BLaER1 (cell line): ENCODE results near the gene LPP.

Source experiments
- H3K27ac ChIP-seq: shearing (Covaris generic); formaldehyde crosslinking; 2 replicates; pipeline ENCODE4 v1.8.1; 2022
- H3K27me3 ChIP-seq: shearing (Covaris generic); formaldehyde crosslinking; 2 replicates; pipeline ENCODE4 v1.8.1; 2022
- H3K36me3 ChIP-seq: shearing (Covaris generic); formaldehyde crosslinking; 2 replicates; pipeline ENCODE4 v1.8.1; 2022
- H3K4me1 ChIP-seq: shearing (Covaris generic); formaldehyde crosslinking; 2 replicates; pipeline ENCODE4 v1.8.1; 2022
- H3K4me2 ChIP-seq: shearing (Covaris generic); formaldehyde crosslinking; 2 replicates; pipeline ENCODE4 v1.8.1; 2022
- H3K4me3 ChIP-seq: shearing (Covaris generic); formaldehyde crosslinking; 2 replicates; pipeline ENCODE4 v1.8.1; 2022
- H3K9ac ChIP-seq: shearing (Covaris generic); formaldehyde crosslinking; 2 replicates; pipeline ENCODE4 v1.8.1; 2022
- H3K9me3 ChIP-seq: shearing (Covaris generic); formaldehyde crosslinking; 2 replicates; pipeline ENCODE4 v1.8.1; 2022
- H4K20me1 ChIP-seq: shearing (Covaris generic); formaldehyde crosslinking; 2 replicates; pipeline ENCODE4 v1.8.1; 2022
- Cebpa-rat ChIP-seq: shearing (Covaris generic); IDR thresholded peaks from 2 replicates; pipeline ENCODE4 v1.8.1; 2022

The LPP gene

DNA sequence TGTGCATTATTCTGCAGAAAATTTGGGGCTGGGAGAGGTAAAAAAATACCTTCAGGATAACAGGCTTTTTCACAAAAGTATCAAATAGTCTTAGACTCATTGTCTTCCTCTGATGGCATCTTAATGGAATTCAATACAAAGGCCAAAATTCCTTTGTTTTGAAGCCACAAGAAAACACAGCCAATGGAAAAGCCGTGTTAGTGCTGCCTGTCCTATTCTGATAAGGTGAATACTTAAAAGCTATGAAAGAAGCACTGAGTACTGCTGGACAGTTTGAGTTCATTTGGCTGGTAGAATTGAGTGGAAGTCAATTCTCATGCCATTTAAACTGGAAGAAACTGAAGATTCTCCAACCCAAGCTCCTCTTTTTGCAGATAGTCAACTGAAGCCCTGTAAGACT is 622.5 kb downstream of the LPP start:
- no peak overlapping the region for H3K27ac ChIP-seq
- no peaks in the 10 kb centered on the region for H4K20me1 ChIP-seq
- no peak for TF ChIP-seq Cebpa-rat
- no peak overlapping the region for H3K9ac ChIP-seq
- H3K4me2 ChIP-seq: no peak overlapping the region
- no peaks in the 10 kb centered on the region for H3K27me3 ChIP-seq
- H3K4me1 ChIP-seq: no peaks in the 10 kb centered on the region
- H3K9me3 ChIP-seq: no peaks in the 10 kb centered on the region
- H3K4me3 ChIP-seq: no peak overlapping the region
- H3K36me3 ChIP-seq: no peaks in the 10 kb centered on the region

DNA sequence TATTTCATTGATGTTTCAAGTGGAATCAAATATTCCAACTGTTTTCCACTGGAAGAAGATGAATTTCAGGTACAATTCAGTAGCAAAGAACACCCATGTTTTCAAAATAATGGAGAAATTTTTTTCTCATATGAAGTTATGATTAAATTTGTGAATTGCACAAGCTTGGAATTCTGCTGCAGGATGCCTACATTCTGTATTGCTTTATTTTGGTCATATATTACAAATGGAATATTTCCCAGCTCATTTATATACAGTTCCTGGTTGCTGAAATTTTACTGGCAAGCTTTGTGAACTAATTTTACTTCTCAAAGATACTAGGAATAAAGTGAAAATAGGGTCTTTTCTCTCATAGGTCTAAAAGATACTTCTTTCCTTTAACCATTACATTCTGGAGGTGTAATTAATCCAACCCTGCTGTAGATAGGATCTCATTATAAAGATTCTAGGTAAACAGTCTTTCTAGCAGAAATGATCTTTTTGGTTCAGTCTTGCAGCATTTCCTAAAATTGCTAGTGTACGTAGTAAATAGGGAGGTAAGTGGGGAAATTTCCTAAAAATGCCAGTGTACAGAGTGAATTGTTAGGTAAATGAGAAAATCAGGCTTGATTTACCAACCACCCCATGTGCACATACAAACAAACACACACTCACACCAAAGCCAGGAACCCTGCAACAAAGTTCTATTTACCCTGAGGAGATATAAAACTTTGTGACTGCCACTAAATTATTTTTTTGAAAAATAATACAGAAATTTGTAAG is 624.3 kb downstream of the LPP start:
- no peaks in the 10 kb centered on the region for H3K4me1 ChIP-seq
- no peak overlapping the region for H3K9ac ChIP-seq
- no peaks in the 10 kb centered on the region for H3K27me3 ChIP-seq
- no peaks in the 10 kb centered on the region for H3K9me3 ChIP-seq
- no peak overlapping the region for H3K27ac ChIP-seq
- no peak overlapping the region for H3K4me2 ChIP-seq
- no peaks in the 10 kb centered on the region for H3K36me3 ChIP-seq
- no peak for TF ChIP-seq Cebpa-rat
- no peak overlapping the region for H3K4me3 ChIP-seq
- no peaks in the 10 kb centered on the region for H4K20me1 ChIP-seq

DNA sequence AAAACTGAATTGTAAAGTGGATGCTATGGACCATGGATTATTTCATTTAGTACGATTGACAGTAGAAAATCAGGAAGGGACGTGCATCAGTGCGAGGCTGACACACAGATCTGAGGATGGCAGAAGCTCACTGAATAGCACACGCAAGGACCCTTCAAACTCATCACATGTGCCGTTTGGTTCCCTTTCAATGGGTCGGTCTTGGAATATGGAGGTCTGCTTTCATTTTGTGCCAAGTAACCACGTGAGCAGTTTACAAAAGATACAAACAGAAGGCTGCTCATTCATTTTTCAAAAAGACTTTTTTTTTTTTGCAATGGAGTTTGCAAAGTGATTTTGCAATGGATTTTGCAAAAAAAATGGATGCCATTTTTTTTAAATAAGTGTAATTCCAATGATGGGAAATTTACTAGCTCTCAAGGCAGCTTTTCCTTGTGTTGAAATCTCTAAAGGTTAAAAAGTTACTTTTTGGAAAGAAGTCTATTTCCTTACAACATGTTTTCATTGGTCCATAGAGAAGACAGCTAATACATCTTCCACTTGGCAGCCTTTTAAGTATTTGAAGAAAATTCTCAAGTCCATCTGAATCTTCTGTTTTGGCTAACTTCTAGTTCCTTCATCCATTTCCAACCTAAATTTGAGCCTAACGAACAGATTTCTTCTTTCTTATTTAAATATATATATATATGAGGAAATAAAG is 625.5 kb downstream of the LPP start:
- Histone ChIP-seq H3K4me3 (no peak overlapping the region), H3K27ac (no peak overlapping the region), H3K27me3 (no peaks in the 10 kb centered on the region), H3K9me3 (no peaks in the 10 kb centered on the region), H3K4me1 (no peaks in the 10 kb centered on the region), H3K4me2 (no peak overlapping the region), H3K36me3 (no peaks in the 10 kb centered on the region), H3K9ac (no peak overlapping the region), H4K20me1 (no peaks in the 10 kb centered on the region)
- no peak for TF ChIP-seq Cebpa-rat

DNA sequence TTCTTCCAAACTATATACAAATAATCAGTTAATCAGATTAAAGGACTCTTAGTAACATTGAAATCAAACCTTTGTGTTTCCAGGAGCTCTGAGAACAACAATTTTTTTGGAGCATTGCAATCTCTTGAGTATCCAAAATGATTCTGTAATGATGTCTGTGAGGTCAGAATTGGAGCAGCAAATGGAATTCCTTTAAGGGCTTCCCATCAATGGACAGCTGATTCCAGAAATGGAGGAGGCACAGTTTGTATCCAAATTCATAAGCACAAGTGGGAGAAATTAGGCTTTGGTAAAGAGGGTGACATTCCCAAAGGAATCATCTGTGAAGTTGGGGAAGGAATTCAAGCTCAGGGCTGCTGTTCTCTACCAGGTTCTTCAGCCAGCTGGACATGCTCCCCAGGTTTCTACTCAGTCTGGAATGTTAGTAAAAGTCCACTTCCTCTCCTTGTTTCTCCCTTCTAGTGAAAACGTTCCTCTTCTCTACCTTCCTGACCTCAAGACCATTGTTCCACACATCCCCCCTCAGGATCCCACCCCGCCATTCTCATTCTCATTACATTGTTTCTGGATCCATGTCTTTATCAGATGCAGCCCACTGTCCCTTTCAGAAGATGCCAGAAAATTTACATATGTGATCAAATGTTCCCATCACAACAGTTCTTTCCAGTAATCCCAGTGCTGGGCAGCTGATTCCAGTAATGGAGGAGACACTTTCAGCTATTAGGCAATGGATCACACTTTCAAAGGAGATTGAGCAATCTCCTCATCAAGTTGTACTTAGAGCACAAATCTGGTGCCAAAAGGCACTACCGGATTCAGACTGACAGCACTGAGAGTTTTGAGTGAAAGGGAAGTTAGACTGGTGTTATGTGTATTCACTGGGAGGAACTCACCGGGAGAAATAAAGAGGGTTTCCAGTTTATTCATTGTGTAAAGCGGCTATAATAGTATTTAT is 626.5 kb downstream of the LPP start:
- TF ChIP-seq Cebpa-rat: no peak
- H3K4me3 ChIP-seq: no peak overlapping the region
- no peak overlapping the region for H3K9ac ChIP-seq
- no peaks in the 10 kb centered on the region for H3K36me3 ChIP-seq
- H3K4me1 ChIP-seq: no peaks in the 10 kb centered on the region
- H4K20me1 ChIP-seq: no peaks in the 10 kb centered on the region
- no peaks in the 10 kb centered on the region for H3K27me3 ChIP-seq
- H3K4me2 ChIP-seq: no peak overlapping the region
- H3K27ac ChIP-seq: no peak overlapping the region
- no peaks in the 10 kb centered on the region for H3K9me3 ChIP-seq

DNA sequence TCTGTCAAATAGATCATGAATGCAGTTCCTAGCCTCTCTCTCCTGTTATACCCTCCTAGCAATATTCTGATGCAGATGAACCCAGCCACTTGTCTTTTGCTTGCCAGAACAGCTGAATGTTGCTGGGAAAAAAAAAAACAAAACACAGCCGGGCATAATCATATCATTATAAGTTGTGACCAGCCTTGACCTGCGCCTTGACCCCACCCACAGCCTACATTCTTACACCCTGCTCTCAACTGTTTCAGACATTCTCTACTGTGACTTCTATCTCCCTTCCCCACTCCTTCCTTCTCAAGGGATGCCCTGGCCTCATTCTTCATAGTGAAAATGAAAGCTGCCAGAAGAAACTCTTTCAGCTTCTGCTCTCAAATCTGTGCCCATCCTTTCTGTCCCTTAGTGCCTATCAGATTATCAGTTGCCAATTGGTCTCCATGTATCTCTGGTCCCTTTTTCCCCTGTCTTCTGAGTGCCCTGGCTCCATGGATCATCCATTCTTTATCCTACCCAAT is 628.7 kb downstream of the LPP start:
- H3K9me3 ChIP-seq: no peaks in the 10 kb centered on the region
- H3K4me2 ChIP-seq: no peak overlapping the region
- no peaks in the 10 kb centered on the region for H4K20me1 ChIP-seq
- H3K36me3 ChIP-seq: no peaks in the 10 kb centered on the region
- H3K27ac ChIP-seq: no peak overlapping the region
- H3K9ac ChIP-seq: no peak overlapping the region
- no peak for TF ChIP-seq Cebpa-rat
- no peaks in the 10 kb centered on the region for H3K27me3 ChIP-seq
- H3K4me3 ChIP-seq: no peak overlapping the region
- no peaks in the 10 kb centered on the region for H3K4me1 ChIP-seq

DNA sequence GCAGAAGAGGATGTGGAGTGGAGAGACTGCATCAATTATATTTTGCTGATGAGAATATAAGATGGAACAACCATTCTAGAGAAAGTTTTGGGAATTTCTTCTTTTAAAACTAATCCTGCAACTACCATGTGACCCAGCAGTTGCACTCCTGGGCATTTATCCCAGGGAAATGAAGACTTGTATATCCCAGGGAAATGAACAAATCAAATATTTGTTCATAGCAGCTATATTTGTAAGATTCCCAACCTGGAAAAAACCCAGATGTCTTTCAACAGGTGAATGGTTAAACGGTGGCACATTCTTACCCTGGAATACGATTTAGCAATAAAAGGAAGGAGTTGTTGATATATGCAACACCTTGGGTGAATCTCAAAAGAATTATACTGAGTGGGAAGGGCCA is 632.5 kb downstream of the LPP start:
- no peak for TF ChIP-seq Cebpa-rat
- no peak overlapping the region for H3K4me2 ChIP-seq

DNA sequence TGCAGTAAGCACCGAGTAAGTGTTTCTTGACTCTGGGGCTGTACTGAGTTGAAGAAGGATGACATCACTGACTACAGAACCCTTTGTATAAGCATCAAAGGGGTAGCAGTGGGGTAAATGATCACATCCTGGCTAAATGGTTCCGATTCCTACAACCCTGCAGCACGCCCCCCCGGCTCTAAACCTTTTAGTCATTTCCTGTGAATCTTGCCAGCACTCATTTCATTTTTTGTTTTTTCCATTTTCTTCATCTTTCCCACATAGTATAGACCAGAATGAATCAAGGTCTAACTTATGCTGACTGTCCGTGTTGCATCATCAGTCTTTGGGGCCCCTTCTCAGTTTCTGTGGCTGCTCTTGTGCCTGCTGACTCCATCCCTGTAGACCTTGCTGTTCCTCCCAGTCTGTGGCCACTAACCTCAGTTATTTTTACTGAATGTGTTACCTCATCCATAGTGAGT is 634.7 kb downstream of the LPP start:
- Histone ChIP-seq H3K27ac (no peak overlapping the region), H3K4me3 (no peak overlapping the region), H3K9ac (no peak overlapping the region), H3K36me3 (no peaks in the 10 kb centered on the region), H3K9me3 (no peaks in the 10 kb centered on the region), H3K4me1 (no peaks in the 10 kb centered on the region; the same call in 1 of the 2 replicates), H3K27me3 (no peaks in the 10 kb centered on the region), H3K4me2 (no peak overlapping the region), H4K20me1 (no peaks in the 10 kb centered on the region)
- no peak for TF ChIP-seq Cebpa-rat

More for the DNA sequence above, 632.5 kb downstream of the LPP start:
- H3K36me3 ChIP-seq: no peaks in the 10 kb centered on the region
- H3K27me3 ChIP-seq: no peaks in the 10 kb centered on the region
- no peaks in the 10 kb centered on the region for H3K4me1 ChIP-seq
- H3K9ac ChIP-seq: no peak overlapping the region
- H3K27ac ChIP-seq: no peak overlapping the region
- H4K20me1 ChIP-seq: no peaks in the 10 kb centered on the region
- no peak overlapping the region for H3K4me3 ChIP-seq
- no peaks in the 10 kb centered on the region for H3K9me3 ChIP-seq

DNA sequence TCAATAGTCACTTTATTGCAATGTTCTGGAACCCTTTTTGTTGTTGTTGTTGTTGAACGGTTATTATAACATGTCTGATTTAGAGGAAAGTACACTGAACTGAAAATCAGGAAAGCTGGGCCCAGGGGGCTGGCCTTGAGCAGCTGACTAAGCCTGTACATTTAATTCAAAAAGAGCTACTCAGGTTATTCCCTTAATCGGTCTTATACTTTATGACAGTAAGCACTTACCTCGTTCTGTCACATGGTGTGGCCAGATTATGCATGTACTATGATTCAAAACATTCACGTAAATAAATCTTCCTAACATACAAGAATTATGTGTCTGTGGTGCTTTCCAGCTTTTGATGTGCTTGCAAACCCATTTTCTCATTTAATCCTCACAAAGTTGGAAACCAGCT is 635.3 kb downstream of the LPP start:
- H3K4me3 ChIP-seq: no peak overlapping the region
- no peak overlapping the region for H3K9ac ChIP-seq
- no peaks in the 10 kb centered on the region for H3K27me3 ChIP-seq
- no peaks in the 10 kb centered on the region; the same call in 1 of the 2 replicates for H3K4me1 ChIP-seq
- no peak overlapping the region for H3K27ac ChIP-seq
- no peaks in the 10 kb centered on the region for H3K9me3 ChIP-seq
- no peaks in the 10 kb centered on the region for H4K20me1 ChIP-seq
- no peak overlapping the region for H3K4me2 ChIP-seq
- TF ChIP-seq Cebpa-rat: no peak
- no peaks in the 10 kb centered on the region for H3K36me3 ChIP-seq

DNA sequence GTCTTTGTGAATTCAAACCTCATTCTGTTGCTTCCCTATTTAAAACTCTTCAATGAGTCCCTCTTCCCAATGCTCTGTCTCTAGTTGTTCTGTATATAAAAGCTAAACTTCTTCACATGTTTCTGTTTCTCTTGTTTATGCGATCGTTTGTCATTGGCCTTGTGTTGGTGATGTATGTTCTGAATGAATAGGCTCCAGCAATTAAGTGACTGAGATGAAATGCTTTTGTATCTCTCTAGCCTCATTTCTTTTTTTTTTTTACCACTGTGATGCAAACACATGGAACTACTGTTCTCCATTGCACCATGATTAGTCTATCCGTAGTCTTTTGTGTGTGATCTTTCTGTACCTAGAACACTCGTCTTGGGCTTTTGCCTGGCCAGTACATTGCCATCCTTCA is 637.4 kb downstream of the LPP start:
- no peak overlapping the region for H3K4me3 ChIP-seq
- H3K4me2 ChIP-seq: no peak overlapping the region
- no peaks in the 10 kb centered on the region for H3K9me3 ChIP-seq
- no peak overlapping the region for H3K9ac ChIP-seq
- no peaks in the 10 kb centered on the region for H3K36me3 ChIP-seq
- TF ChIP-seq Cebpa-rat: no peak
- H3K27ac ChIP-seq: no peak overlapping the region
- H3K27me3 ChIP-seq: no peaks in the 10 kb centered on the region
- peaks cover 6% of the 10 kb centered on the region for H3K4me1 ChIP-seq
- no peaks in the 10 kb centered on the region for H4K20me1 ChIP-seq
